B cell (primary cell): Measurements from ENCODE around the gene PDZD7. TPM values are rescaled to one million over a fixed set of nuclear protein-coding genes. Genes with fewer than 3 reads are reported as not detected.
A peak's percentile ranks its signal among the peaks of the same experiment; 100 is the strongest.

Experiments used
- ATAC-seq: fragments of 200-7000 bp; cut with Tn5 transposase; one replicate; pipeline ENCODE4 v1.10.0; 2021; ENCODE audit warnings: low read depth, mild to moderate bottlenecking, moderate number of reproducible peaks, moderate library complexity
- CTCF ChIA-PET: fragments of 350-600 bp; sonication (Branson Sonifier 250); formaldehyde crosslinking; loops from one replicate; lab custom pipeline; 2021; ENCODE audit warnings: antibody characterized with exemption, inconsistent platforms; lab: Charles Lee
- POLR2A ChIA-PET: fragments of 350-600 bp; sonication (Branson Sonifier 250); formaldehyde crosslinking; loops from one replicate; lab custom pipeline; 2021; ENCODE audit warnings: antibody characterized with exemption; lab: Charles Lee
- DNase-seq: peaks from one replicate; pipeline ENCODE4 v3.0.0; 2013
- H2AFZ ChIP-seq: 2 replicates; pipeline ENCODE4 v1.6.1; 2012; ENCODE audit warnings: mild to moderate bottlenecking, low read depth, low read length; ENCODE audit not compliant: insufficient read depth, poor library complexity, severe bottlenecking
- H3K27ac ChIP-seq, 2 donors: 1 replicate in 1 of 2; 2 replicates in 1 of 2; pipeline ENCODE4 v1.5.1; 2012 to 2013; ENCODE audit warnings: low read length in 2 of 2, mild to moderate bottlenecking in 2 of 2, moderate library complexity in 1 of 2
- H3K27me3 ChIP-seq, 4 experiments: fragments of 200-600 bp in 1 of 4; sonication (generic) in 1 of 4; replicated peaks in 1 of 4; 1 replicate in 2 of 4; 2 replicates in 2 of 4; pipeline versions ENCODE4 v1.6.1 to v1.7.0; 2013 to 2016; ENCODE audit warnings: low read length in 3 of 4, mild to moderate bottlenecking in 2 of 4, mixed read lengths in 1 of 4, moderate library complexity in 1 of 4; ENCODE audit not compliant: insufficient read depth in 4 of 4, control insufficient read depth in 3 of 4; ENCODE audit errors: control extremely low read depth in 1 of 4
- H3K36me3 ChIP-seq, 2 experiments: replicated peaks in 1 of 2; 1 replicate in 1 of 2; 2 replicates in 1 of 2; pipeline versions ENCODE4 v1.6.1 to v1.7.1; 2013; ENCODE audit warnings: low read length in 1 of 2; ENCODE audit not compliant: insufficient read depth in 2 of 2, control insufficient read depth in 1 of 2; ENCODE audit errors: control extremely low read depth in 1 of 2, extremely low read depth in 1 of 2
- H3K4me1 ChIP-seq, 2 donors: fragments of 200-600 bp in 1 of 2; sonication (generic) in 1 of 2; 1 replicate in 1 of 2; 2 replicates in 1 of 2; pipeline versions ENCODE4 v1.5.1 to v1.6.1; 2013 to 2017; ENCODE audit warnings: low read length in 2 of 2; ENCODE audit not compliant: control insufficient read depth in 2 of 2, insufficient read depth in 2 of 2
- H3K4me2 ChIP-seq: replicated peaks from 2 replicates; pipeline ENCODE3; 2012; ENCODE audit warnings: mild to moderate bottlenecking, low read depth, low read length; ENCODE audit not compliant: poor library complexity, severe bottlenecking
- H3K4me3 ChIP-seq, 5 experiments: fragments of 200-600 bp in 1 of 5; sonication (generic) in 1 of 5; 1 replicate in 3 of 5; 2 replicates in 2 of 5; pipeline versions ENCODE4 v1.5.1 to v1.7.0; 2011 to 2016; ENCODE audit warnings: low read length in 4 of 5, mild to moderate bottlenecking in 4 of 5, low read depth in 2 of 5, control low read depth in 1 of 5, moderate library complexity in 1 of 5; ENCODE audit not compliant: insufficient read depth in 1 of 5; ENCODE audit errors: control extremely low read depth in 1 of 5, extremely low read depth in 1 of 5
- H3K79me2 ChIP-seq: fragments of 200-600 bp; sonication (generic); one replicate; pipeline ENCODE4 v1.6.0; 2016; ENCODE audit warnings: low read length; ENCODE audit not compliant: control insufficient read depth, insufficient read depth
- H3K9ac ChIP-seq: fragments of 200-600 bp; sonication (generic); 2 replicates; pipeline ENCODE4 v1.6.1; 2017; ENCODE audit warnings: mild to moderate bottlenecking, low read length, moderate library complexity
- H3K9me3 ChIP-seq, 3 donors: one replicate each; pipeline versions ENCODE4 v1.6.1 to v1.7.1; 2013; ENCODE audit warnings: low read length in 2 of 3; ENCODE audit not compliant: control insufficient read depth in 2 of 3, insufficient read depth in 1 of 3; ENCODE audit errors: control extremely low read depth in 1 of 3
- H4K20me1 ChIP-seq: 2 replicates; pipeline ENCODE4 v1.6.0; 2012; ENCODE audit warnings: mild to moderate bottlenecking, low read length; ENCODE audit not compliant: insufficient read depth, control insufficient read depth, poor library complexity, severe bottlenecking
- H3K27ac Mint-ChIP-seq: one replicate; pipeline ENCODE4 v1.8.0; 2021; ENCODE audit warnings: mixed read lengths
- H3K27me3 Mint-ChIP-seq: one replicate; pipeline ENCODE4 v1.8.0; 2021; ENCODE audit warnings: mixed read lengths
- H3K4me1 Mint-ChIP-seq: one replicate; pipeline ENCODE4 v1.8.0; 2021; ENCODE audit warnings: mixed read lengths
- H3K4me3 Mint-ChIP-seq: one replicate; pipeline ENCODE4 v1.8.0; 2021; ENCODE audit warnings: mixed read lengths
- H3K9me3 Mint-ChIP-seq: one replicate; pipeline ENCODE4 v1.8.0; 2022; ENCODE audit warnings: mixed read lengths; ENCODE audit not compliant: insufficient read depth
- EZH2 ChIP-seq: IDR thresholded peaks from 2 replicates; pipeline ENCODE4 v1.6.1; 2012; ENCODE audit warnings: borderline replicate concordance, low read depth, mild to moderate bottlenecking, moderate library complexity, low read length; ENCODE audit not compliant: insufficient read depth, poor library complexity, severe bottlenecking
- WGBS: methylation state at CpG from one replicate; pipeline ENCODE4 v1.1.5; 2013; ENCODE audit warnings: missing lambda C conversion rate; ENCODE audit not compliant: insufficient coverage; 5-methylcytosine and 5-hydroxymethylcytosine counted together
- intact Hi-C: fragments of 100-400 bp; cut with micrococcal nuclease; formaldehyde crosslinking; loops from one replicate; pipeline ENCODE4 v1.10.0; 2022
- polyA plus RNA-seq: library from polyadenylated mRNA; depleted of rRNA; stranded (reverse); fragments of >200 nt; gene quantifications from 2 replicates; pipeline ENCODE4 v1.2.3, GENCODE V29; 2012
- total RNA-seq, 2 donors: library from RNA; stranded (reverse); fragments of 120-200 nt in 1 of 2; gene quantifications; 1 replicate in 1 of 2; 2 replicates in 1 of 2; pipeline versions ENCODE4 v1.2.3 to v1.2.4, GENCODE V29; 2013 to 2022
- TF ChIP-seq, protein P1 (sequence below): fragments of 200-600 bp; IDR thresholded peaks from one replicate; pipeline ENCODE4 v1.8.0; 2022; ENCODE audit warnings: antibody characterized with exemption, mild to moderate bottlenecking

The PDZD7 gene
- total and polyA plus RNA-seq, 2 donors (not counting 1 experiment from before 2014, with no cell fraction given) = 0.64 to 0.69 TPM

DNA sequence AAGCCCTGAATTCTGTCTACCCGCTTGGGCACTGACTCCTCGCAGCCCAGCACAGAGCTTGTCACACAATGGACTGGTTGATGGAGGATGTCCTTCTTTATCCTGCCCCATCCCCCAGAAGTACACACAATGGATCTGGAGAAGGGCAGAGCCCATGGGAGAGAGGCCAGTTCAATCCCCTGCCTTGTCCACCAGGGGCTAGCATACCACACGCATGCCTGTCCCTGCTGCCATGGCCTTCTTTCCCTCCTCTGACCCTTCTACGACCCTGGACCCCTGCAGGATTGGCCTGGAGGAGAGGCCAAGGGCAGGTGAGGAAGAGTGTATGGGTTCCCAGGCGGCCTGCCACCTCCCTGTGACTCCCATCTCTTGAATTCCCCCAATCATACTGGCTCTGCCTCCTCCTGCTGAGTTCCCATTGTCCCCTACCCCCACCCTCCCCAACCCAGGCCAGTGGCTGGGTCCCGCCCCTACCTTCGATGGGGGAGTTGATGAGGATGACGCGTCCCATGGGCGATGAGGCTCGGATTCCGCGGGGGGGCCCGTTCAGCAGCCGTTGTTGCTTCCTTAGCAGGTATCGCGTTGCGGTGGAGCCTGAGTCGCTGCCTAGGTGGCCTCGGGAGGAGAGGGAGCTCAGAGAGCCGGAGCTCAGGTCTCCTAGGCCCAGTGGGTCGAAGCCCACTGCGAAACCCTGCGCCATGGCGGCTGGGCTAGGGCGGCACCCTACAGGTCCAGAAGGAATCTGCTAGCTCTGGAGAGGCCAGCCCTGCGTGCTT is 1.2 kb downstream of the PDZD7 start:
- POLR2A ChIA-PET = interaction anchor here (0.6 kb wide), 1 partner anchor 995 kb away, joined by 9 read pairs; no protein-coding TSS in a partner anchor
- H3K27me3 Mint-ChIP-seq = peaks cover 15% of the 10 kb centered on the region
- TF ChIP-seq EZH2 = no peak
- TF ChIP-seq, protein P1, sequence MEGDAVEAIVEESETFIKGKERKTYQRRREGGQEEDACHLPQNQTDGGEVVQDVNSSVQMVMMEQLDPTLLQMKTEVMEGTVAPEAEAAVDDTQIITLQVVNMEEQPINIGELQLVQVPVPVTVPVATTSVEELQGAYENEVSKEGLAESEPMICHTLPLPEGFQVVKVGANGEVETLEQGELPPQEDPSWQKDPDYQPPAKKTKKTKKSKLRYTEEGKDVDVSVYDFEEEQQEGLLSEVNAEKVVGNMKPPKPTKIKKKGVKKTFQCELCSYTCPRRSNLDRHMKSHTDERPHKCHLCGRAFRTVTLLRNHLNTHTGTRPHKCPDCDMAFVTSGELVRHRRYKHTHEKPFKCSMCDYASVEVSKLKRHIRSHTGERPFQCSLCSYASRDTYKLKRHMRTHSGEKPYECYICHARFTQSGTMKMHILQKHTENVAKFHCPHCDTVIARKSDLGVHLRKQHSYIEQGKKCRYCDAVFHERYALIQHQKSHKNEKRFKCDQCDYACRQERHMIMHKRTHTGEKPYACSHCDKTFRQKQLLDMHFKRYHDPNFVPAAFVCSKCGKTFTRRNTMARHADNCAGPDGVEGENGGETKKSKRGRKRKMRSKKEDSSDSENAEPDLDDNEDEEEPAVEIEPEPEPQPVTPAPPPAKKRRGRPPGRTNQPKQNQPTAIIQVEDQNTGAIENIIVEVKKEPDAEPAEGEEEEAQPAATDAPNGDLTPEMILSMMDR = no peak
- H3K9me3 ChIP-seq = peaks cover 0 to 2% (median 0%) of the 10 kb centered on the region in 3 donors
- WGBS = 73% methylated on average over 21 of the region's 27 CpGs
- no peaks in the 10 kb centered on the region for H3K9me3 Mint-ChIP-seq
- no peak overlapping the region for H3K4me3 ChIP-seq
- H3K36me3 ChIP-seq = no peaks in the 10 kb centered on the region
- peak overlapping the region; percentile 45 for H3K4me3 Mint-ChIP-seq
- H3K9ac ChIP-seq = no peak overlapping the region
- H3K79me2 ChIP-seq = no peaks in the 10 kb centered on the region
- peaks cover 4% of the 10 kb centered on the region for H4K20me1 ChIP-seq
- H3K27ac Mint-ChIP-seq = no peak overlapping the region
- no peak for DNase-seq
- peaks cover 0 to 29% (median 13%) of the 10 kb centered on the region in 4 experiments for H3K27me3 ChIP-seq
- peak overlapping the region; percentile 92 for H3K4me2 ChIP-seq
- H3K4me1 ChIP-seq = peaks cover 14 to 26% of the 10 kb centered on the region in 2 donors
- CTCF ChIA-PET = interaction anchor here (0.6 to 6.4 kb wide), 8 partner anchors 12 to 112 kb away, joined by 3 to 72 read pairs (median 6); no protein-coding TSS in a partner anchor
- no peak overlapping the region for H2AFZ ChIP-seq
- intact Hi-C loops = loop anchor here (2.0 kb wide), 1 partner anchor 17 kb away; no protein-coding TSS in a partner anchor
- peaks cover 19% of the 10 kb centered on the region for H3K4me1 Mint-ChIP-seq
- no peak overlapping the region for H3K27ac ChIP-seq
- no peak for ATAC-seq
